ENCODE measurements around the gene VPS26C. TPM values are rescaled to one million over a fixed set of nuclear protein-coding genes. Genes with fewer than 3 reads are reported as not detected.

The VPS26C gene
- total and polyA plus RNA-seq, 9 of the 15 experiments (the other 6 are each of a cell fraction or from before 2014, with no cell fraction given) = 32.8 to 48.7 (median 42.1) TPM

- 16% methylated on average over 14 of the region's 16 CpGs for WGBS (ENCODE audit: insufficient coverage, low coverage, missing lambda C conversion rate)
- 0 out of 2 replicates have a peak overlapping the region, but pooled peaks have one; percentile 18 for H2AFZ ChIP-seq (ENCODE audit: low read depth, low read length)
- H3K4me3 ChIP-seq = no peak overlapping the region
- no peaks in the 10 kb centered on the region for H3K79me2 ChIP-seq (ENCODE audit: control insufficient read depth, insufficient read depth, low read length)
- no peak overlapping the region for H3K27ac ChIP-seq (ENCODE audit: extremely low read depth, low read depth, low read length)
- ATAC-seq (peak; percentile 88), FAIRE-seq (peak; percentile 77), DNase-seq (ENCODE audit: extremely low read depth in 1 of 4, low spot score in 3 of 4) (peak in 1 of 4 experiments; percentile 54)
- H3K9me1 ChIP-seq (ENCODE audit: control insufficient read depth, insufficient read depth, low read length) = no peaks in the 10 kb centered on the region
- no peak overlapping the region for H3K9ac ChIP-seq (ENCODE audit: insufficient read depth in 1 of 2, low read depth in 2 of 2, low read length in 2 of 2)
- no peaks in the 10 kb centered on the region; a peak in 1 of 5 replicates for H3K4me1 ChIP-seq (replicated peaks in 1 of 2; ENCODE audit: control insufficient read depth in 2 of 2, insufficient read depth in 2 of 2, low read length in 2 of 2)
- CTCF ChIA-PET (ENCODE audit: low intra/inter-chr PET ratio) = no interaction called here
- intact Hi-C loops (cut with micrococcal nuclease) = no loop called here
- H3K36me3 ChIP-seq (ENCODE audit: control insufficient read depth, insufficient read depth, low read length) = no peaks in the 10 kb centered on the region
- no TSS peak for BruUV-seq (replicated peaks)
- no peaks in the 10 kb centered on the region for H3K27me3 ChIP-seq (ENCODE audit: control insufficient read depth in 2 of 2, insufficient read depth in 2 of 2, low read length in 2 of 2)
- no peaks in the 10 kb centered on the region; the same call in 1 of the 2 replicates for H3K9me3 ChIP-seq (replicated peaks; ENCODE audit: control insufficient read depth, insufficient read depth, low read depth, low read length)
- no peaks in the 10 kb centered on the region for H4K20me1 ChIP-seq (replicated peaks; ENCODE audit: control insufficient read depth, insufficient read depth, low read length)
- in situ Hi-C loops (cut with MboI) = no loop called here
- POLR2A ChIA-PET = interaction anchor here (0.6 to 1.7 kb wide), 3 partner anchors 8 to 84 kb away, joined by 3 to 6 read pairs (median 3); no protein-coding TSS in a partner anchor
- no peak overlapping the region for H3K4me2 ChIP-seq (ENCODE audit: insufficient read depth, low read length)
- TF ChIP-seq TAL1 (IDR thresholded peaks at IDR 0.05) (no peak), NELFE (IDR thresholded peaks at IDR 0.05; ENCODE audit: insufficient read depth, insufficient read length) (no peak), L3MBTL2 (IDR thresholded peaks at IDR 0.05) (peak; percentile 32; the same call in 1 of the 2 replicates), SIN3A (IDR thresholded peaks at IDR 0.05; ENCODE audit: borderline replicate concordance in 2 of 2, control insufficient read depth in 1 of 2, low read depth in 2 of 2, low read length in 2 of 2) (no peak), ID3 (CRISPR knock-in tag; IDR thresholded peaks at IDR 0.05) (no peak), ID3 (tag; IDR thresholded peaks at IDR 0.05) (no peak), SETDB1 (IDR thresholded peaks at IDR 0.05; ENCODE audit: low read length) (no peak)
- TF ChIP-seq, protein P1, sequence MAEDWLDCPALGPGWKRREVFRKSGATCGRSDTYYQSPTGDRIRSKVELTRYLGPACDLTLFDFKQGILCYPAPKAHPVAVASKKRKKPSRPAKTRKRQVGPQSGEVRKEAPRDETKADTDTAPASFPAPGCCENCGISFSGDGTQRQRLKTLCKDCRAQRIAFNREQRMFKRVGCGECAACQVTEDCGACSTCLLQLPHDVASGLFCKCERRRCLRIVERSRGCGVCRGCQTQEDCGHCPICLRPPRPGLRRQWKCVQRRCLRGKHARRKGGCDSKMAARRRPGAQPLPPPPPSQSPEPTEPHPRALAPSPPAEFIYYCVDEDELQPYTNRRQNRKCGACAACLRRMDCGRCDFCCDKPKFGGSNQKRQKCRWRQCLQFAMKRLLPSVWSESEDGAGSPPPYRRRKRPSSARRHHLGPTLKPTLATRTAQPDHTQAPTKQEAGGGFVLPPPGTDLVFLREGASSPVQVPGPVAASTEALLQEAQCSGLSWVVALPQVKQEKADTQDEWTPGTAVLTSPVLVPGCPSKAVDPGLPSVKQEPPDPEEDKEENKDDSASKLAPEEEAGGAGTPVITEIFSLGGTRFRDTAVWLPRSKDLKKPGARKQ (CRISPR knock-in tag; IDR thresholded peaks at IDR 0.05) = 0 out of 2 replicates have a peak, but pooled peaks have one; percentile 45
- TF ChIP-seq, protein P2, sequence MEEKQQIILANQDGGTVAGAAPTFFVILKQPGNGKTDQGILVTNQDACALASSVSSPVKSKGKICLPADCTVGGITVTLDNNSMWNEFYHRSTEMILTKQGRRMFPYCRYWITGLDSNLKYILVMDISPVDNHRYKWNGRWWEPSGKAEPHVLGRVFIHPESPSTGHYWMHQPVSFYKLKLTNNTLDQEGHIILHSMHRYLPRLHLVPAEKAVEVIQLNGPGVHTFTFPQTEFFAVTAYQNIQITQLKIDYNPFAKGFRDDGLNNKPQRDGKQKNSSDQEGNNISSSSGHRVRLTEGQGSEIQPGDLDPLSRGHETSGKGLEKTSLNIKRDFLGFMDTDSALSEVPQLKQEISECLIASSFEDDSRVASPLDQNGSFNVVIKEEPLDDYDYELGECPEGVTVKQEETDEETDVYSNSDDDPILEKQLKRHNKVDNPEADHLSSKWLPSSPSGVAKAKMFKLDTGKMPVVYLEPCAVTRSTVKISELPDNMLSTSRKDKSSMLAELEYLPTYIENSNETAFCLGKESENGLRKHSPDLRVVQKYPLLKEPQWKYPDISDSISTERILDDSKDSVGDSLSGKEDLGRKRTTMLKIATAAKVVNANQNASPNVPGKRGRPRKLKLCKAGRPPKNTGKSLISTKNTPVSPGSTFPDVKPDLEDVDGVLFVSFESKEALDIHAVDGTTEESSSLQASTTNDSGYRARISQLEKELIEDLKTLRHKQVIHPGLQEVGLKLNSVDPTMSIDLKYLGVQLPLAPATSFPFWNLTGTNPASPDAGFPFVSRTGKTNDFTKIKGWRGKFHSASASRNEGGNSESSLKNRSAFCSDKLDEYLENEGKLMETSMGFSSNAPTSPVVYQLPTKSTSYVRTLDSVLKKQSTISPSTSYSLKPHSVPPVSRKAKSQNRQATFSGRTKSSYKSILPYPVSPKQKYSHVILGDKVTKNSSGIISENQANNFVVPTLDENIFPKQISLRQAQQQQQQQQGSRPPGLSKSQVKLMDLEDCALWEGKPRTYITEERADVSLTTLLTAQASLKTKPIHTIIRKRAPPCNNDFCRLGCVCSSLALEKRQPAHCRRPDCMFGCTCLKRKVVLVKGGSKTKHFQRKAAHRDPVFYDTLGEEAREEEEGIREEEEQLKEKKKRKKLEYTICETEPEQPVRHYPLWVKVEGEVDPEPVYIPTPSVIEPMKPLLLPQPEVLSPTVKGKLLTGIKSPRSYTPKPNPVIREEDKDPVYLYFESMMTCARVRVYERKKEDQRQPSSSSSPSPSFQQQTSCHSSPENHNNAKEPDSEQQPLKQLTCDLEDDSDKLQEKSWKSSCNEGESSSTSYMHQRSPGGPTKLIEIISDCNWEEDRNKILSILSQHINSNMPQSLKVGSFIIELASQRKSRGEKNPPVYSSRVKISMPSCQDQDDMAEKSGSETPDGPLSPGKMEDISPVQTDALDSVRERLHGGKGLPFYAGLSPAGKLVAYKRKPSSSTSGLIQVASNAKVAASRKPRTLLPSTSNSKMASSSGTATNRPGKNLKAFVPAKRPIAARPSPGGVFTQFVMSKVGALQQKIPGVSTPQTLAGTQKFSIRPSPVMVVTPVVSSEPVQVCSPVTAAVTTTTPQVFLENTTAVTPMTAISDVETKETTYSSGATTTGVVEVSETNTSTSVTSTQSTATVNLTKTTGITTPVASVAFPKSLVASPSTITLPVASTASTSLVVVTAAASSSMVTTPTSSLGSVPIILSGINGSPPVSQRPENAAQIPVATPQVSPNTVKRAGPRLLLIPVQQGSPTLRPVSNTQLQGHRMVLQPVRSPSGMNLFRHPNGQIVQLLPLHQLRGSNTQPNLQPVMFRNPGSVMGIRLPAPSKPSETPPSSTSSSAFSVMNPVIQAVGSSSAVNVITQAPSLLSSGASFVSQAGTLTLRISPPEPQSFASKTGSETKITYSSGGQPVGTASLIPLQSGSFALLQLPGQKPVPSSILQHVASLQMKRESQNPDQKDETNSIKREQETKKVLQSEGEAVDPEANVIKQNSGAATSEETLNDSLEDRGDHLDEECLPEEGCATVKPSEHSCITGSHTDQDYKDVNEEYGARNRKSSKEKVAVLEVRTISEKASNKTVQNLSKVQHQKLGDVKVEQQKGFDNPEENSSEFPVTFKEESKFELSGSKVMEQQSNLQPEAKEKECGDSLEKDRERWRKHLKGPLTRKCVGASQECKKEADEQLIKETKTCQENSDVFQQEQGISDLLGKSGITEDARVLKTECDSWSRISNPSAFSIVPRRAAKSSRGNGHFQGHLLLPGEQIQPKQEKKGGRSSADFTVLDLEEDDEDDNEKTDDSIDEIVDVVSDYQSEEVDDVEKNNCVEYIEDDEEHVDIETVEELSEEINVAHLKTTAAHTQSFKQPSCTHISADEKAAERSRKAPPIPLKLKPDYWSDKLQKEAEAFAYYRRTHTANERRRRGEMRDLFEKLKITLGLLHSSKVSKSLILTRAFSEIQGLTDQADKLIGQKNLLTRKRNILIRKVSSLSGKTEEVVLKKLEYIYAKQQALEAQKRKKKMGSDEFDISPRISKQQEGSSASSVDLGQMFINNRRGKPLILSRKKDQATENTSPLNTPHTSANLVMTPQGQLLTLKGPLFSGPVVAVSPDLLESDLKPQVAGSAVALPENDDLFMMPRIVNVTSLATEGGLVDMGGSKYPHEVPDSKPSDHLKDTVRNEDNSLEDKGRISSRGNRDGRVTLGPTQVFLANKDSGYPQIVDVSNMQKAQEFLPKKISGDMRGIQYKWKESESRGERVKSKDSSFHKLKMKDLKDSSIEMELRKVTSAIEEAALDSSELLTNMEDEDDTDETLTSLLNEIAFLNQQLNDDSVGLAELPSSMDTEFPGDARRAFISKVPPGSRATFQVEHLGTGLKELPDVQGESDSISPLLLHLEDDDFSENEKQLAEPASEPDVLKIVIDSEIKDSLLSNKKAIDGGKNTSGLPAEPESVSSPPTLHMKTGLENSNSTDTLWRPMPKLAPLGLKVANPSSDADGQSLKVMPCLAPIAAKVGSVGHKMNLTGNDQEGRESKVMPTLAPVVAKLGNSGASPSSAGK (IDR thresholded peaks at IDR 0.05) = peak; percentile 84
These were observed 14.9 kb upstream of the VPS26C start for GRCh38 chr21:37281993-37282392.

Measured in K562 (cell line).